Testis (tissue), 2 donors: ENCODE measurements around the gene INIP.

ENCODE experiments used
- POLR2A ChIP-seq: fragments of 450-650 bp; IDR thresholded peaks from one replicate; pipeline ENCODE4 v1.6.1; 2017; ENCODE audit warnings: antibody characterized with exemption, mild to moderate bottlenecking, moderate library complexity
- TF ChIP-seq, protein P1 (sequence below), 3 experiments: fragments of 450-650 bp in 2 of 3; fragments of 200-600 bp in 1 of 3; sonication (generic) in 1 of 3; IDR thresholded peaks; one replicate each; pipeline ENCODE4 v1.5.1; 2016 to 2019; ENCODE audit warnings: antibody characterized with exemption in 3 of 3, mild to moderate bottlenecking in 2 of 3, moderate library complexity in 1 of 3

DNA sequence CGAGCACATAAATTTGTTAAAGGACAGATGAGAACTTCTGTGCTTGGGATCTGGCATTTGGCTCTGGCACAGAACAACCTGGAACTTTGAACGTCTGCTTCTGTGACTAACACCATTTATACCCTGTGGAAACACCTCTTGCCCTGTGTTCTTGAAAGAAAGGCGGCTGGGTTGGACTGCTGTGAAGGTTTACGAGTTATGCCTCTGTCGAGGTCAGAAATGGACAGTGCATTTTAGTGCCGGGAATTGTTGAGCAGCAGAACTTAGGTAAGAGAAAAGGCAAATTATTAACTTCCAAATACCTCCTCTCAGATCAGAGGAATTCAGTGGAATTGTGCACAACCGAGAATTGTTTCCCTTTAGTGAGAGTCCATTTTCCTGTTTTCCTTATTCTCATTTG is 14.1 kb upstream of the INIP start:
- TF ChIP-seq POLR2A = no peak
- TF ChIP-seq, protein P1, sequence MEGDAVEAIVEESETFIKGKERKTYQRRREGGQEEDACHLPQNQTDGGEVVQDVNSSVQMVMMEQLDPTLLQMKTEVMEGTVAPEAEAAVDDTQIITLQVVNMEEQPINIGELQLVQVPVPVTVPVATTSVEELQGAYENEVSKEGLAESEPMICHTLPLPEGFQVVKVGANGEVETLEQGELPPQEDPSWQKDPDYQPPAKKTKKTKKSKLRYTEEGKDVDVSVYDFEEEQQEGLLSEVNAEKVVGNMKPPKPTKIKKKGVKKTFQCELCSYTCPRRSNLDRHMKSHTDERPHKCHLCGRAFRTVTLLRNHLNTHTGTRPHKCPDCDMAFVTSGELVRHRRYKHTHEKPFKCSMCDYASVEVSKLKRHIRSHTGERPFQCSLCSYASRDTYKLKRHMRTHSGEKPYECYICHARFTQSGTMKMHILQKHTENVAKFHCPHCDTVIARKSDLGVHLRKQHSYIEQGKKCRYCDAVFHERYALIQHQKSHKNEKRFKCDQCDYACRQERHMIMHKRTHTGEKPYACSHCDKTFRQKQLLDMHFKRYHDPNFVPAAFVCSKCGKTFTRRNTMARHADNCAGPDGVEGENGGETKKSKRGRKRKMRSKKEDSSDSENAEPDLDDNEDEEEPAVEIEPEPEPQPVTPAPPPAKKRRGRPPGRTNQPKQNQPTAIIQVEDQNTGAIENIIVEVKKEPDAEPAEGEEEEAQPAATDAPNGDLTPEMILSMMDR (IDR thresholded peaks at IDR 0.05) = no peak
